ENCODE measurements around the gene ITPR2. TPM values are rescaled to one million over a fixed set of nuclear protein-coding genes. Genes with fewer than 3 reads are reported as not detected.
"Not testable (repeated sequence)": the region's sequence is repeated elsewhere in the genome, so short reads cannot be mapped to it uniquely, and the experiment has no call there.

Gene ITPR2
- total RNA-seq, 1 experiment from 2014 or later, result 14.3 TPM

DNA sequence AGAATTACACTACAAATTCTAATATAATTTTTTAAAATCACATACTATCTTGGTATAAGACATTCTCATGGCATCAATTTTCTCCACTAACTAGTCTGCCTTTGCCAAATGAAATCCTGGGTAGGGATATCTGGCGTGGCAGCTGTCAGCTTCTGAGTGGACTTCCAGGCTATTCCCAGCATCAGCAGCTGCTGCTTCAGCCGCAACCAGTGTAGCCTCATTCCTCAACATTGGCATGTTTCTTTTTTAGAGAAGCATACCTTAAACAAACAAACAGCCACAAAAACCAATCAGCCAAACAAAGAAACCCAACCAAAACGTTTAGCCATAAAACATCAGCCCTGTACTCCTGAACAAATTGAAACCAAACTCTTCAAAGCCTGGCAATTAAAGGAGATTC lies 401.8 kb downstream of the ITPR2 start:
- no peak overlapping the region for H3K27ac Mint-ChIP-seq (ENCODE audit: low read depth, unreplicated experiment)

GRCh38 chr12:26430596-26430995 lies 402.4 kb downstream of the ITPR2 start:
- H3K9me3 Mint-ChIP-seq (ENCODE audit: unreplicated experiment); DNase-seq (ENCODE audit: unreplicated experiment); H3K4me3 Mint-ChIP-seq (ENCODE audit: unreplicated experiment); POLR2A ChIA-PET; H3K36me3 Mint-ChIP-seq (ENCODE audit: insufficient read depth, unreplicated experiment); H3K27me3 Mint-ChIP-seq (ENCODE audit: insufficient read depth, unreplicated experiment); intact Hi-C loops (cut with micrococcal nuclease); H3K27ac Mint-ChIP-seq (ENCODE audit: low read depth, unreplicated experiment); H3K4me1 Mint-ChIP-seq (ENCODE audit: insufficient read depth, unreplicated experiment); BruUV-seq (replicated peaks): not testable (repeated sequence)
- CTCF ChIA-PET, result interaction anchor here (0.7 to 1.4 kb wide), 2 partner anchors 184 to 221 kb away, joined by 3 to 4 read pairs; no protein-coding TSS in a partner anchor

More for the DNA sequence above, 401.8 kb downstream of the ITPR2 start:
- Mint-ChIP-seq H3K27me3 (ENCODE audit: insufficient read depth, unreplicated experiment) (no peaks in the 10 kb centered on the region), H3K4me3 (ENCODE audit: unreplicated experiment) (no peak overlapping the region), H3K9me3 (ENCODE audit: unreplicated experiment) (no peaks in the 10 kb centered on the region), H3K36me3 (ENCODE audit: insufficient read depth, unreplicated experiment) (peaks cover 6% of the 10 kb centered on the region), H3K4me1 (ENCODE audit: insufficient read depth, unreplicated experiment) (no peaks in the 10 kb centered on the region)
- TF ChIP-seq, protein P1, sequence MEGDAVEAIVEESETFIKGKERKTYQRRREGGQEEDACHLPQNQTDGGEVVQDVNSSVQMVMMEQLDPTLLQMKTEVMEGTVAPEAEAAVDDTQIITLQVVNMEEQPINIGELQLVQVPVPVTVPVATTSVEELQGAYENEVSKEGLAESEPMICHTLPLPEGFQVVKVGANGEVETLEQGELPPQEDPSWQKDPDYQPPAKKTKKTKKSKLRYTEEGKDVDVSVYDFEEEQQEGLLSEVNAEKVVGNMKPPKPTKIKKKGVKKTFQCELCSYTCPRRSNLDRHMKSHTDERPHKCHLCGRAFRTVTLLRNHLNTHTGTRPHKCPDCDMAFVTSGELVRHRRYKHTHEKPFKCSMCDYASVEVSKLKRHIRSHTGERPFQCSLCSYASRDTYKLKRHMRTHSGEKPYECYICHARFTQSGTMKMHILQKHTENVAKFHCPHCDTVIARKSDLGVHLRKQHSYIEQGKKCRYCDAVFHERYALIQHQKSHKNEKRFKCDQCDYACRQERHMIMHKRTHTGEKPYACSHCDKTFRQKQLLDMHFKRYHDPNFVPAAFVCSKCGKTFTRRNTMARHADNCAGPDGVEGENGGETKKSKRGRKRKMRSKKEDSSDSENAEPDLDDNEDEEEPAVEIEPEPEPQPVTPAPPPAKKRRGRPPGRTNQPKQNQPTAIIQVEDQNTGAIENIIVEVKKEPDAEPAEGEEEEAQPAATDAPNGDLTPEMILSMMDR (IDR thresholded peaks at IDR 0.05; ENCODE audit: unreplicated experiment), result no peak
- CTCF ChIA-PET, result interaction anchor here (0.7 to 1.3 kb wide), 3 partner anchors 28 to 221 kb away, joined by 3 to 4 read pairs (median 3); no protein-coding TSS in a partner anchor
- no TSS peak for BruUV-seq (replicated peaks)
- intact Hi-C loops (cut with micrococcal nuclease), result no loop called here
- no peak for DNase-seq (ENCODE audit: unreplicated experiment)
- POLR2A ChIA-PET, result interaction anchor here (1.3 kb wide), 1 partner anchor 317 kb away, joined by 3 read pairs; no protein-coding TSS in a partner anchor

DNA sequence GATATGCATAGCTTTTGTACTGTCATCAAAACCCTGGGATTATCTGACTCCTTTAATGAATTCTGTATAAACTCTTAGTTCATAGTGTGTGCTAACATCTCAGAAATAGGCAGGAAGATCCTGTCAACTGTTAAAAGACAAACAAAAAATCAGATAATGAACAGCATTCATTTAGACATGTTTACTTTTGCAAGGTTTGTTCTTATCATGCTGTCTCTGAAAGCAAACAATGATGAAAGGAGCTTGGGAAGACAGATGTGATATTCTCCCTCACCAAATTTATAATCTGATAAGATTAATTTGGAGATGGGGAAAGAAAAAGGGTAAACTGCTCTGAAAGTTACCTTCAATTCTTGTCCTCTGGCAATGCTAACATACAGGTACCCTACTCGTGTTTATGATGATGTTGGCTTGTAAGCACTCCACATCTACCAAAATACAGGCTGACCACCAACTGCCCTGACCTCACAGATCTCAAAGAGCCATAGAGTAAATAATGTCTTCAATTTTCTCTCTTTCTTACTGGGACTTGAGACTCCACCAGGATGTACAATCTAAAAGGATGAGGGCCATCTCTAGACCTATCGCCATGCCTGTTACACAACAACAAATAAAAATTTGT lies 403.8 kb downstream of the ITPR2 start:
- TF ChIP-seq, protein P1 (IDR thresholded peaks at IDR 0.05; ENCODE audit: unreplicated experiment), result no peak
- BruUV-seq (replicated peaks), result no TSS peak
- intact Hi-C loops (cut with micrococcal nuclease), result no loop called here
- Mint-ChIP-seq H3K4me1 (ENCODE audit: insufficient read depth, unreplicated experiment) (no peaks in the 10 kb centered on the region), H3K4me3 (ENCODE audit: unreplicated experiment) (no peak overlapping the region), H3K27ac (ENCODE audit: low read depth, unreplicated experiment) (no peak overlapping the region), H3K9me3 (ENCODE audit: unreplicated experiment) (no peaks in the 10 kb centered on the region), H3K27me3 (ENCODE audit: insufficient read depth, unreplicated experiment) (no peaks in the 10 kb centered on the region), H3K36me3 (ENCODE audit: insufficient read depth, unreplicated experiment) (peaks cover 6% of the 10 kb centered on the region)
- ChIA-PET POLR2A (interaction anchor here (0.7 kb wide), 1 partner anchor 13 kb away, joined by 3 read pairs; no protein-coding TSS in a partner anchor), CTCF (interaction anchor here (0.6 to 1.5 kb wide), 4 partner anchors 27 to 310 kb away, joined by 3 to 7 read pairs (median 4); no protein-coding TSS in a partner anchor)
- no peak for DNase-seq (ENCODE audit: unreplicated experiment)

- H3K4me1 Mint-ChIP-seq (ENCODE audit: insufficient read depth, unreplicated experiment), result no peaks in the 10 kb centered on the region
- DNase-seq (ENCODE audit: unreplicated experiment), result no peak
- CTCF ChIA-PET, result interaction anchor here (0.6 to 1.5 kb wide), 2 partner anchors 26 to 309 kb away, joined by 3 to 7 read pairs; no protein-coding TSS in a partner anchor
- H3K4me3 Mint-ChIP-seq (ENCODE audit: unreplicated experiment), result no peak overlapping the region
- H3K9me3 Mint-ChIP-seq (ENCODE audit: unreplicated experiment), result no peaks in the 10 kb centered on the region
- H3K27ac Mint-ChIP-seq (ENCODE audit: low read depth, unreplicated experiment), result no peak overlapping the region
- no peaks in the 10 kb centered on the region for H3K27me3 Mint-ChIP-seq (ENCODE audit: insufficient read depth, unreplicated experiment)
- POLR2A ChIA-PET, result interaction anchor here (0.6 kb wide), 1 partner anchor 201 kb away, joined by 3 read pairs; no protein-coding TSS in a partner anchor
- H3K36me3 Mint-ChIP-seq (ENCODE audit: insufficient read depth, unreplicated experiment), result peaks cover 6% of the 10 kb centered on the region
- no TSS peak for BruUV-seq (replicated peaks)
- TF ChIP-seq, protein P1 (IDR thresholded peaks at IDR 0.05; ENCODE audit: unreplicated experiment), result no peak
- intact Hi-C loops (cut with micrococcal nuclease), result no loop called here
Observed at GRCh38 chr12:26428420-26428819, 404.6 kb downstream of the ITPR2 start.
